ENCODE measurements around the gene CSTPP1.

- TF ChIP-seq CTCF (IDR thresholded peaks at IDR 0.05; ENCODE audit: low read depth, low read length, poor library complexity, severe bottlenecking) (no peak), EZH2phosphoT487 (IDR thresholded peaks at IDR 0.05; ENCODE audit: borderline replicate concordance, low read length) (no peak)
These were observed 199.8 kb downstream of the CSTPP1 start for GRCh38 chr11:47136327-47136726.

Measured in DOHH2 (cell line).